A549 treated with Hydrocortisone at 1 μM for 4 hours (cell line): Measurements from ENCODE around the gene ATP6V1F. TPM values are rescaled to one million over a fixed set of nuclear protein-coding genes. Genes with fewer than 3 reads are reported as not detected.

Experiments used
- total RNA-seq: library from RNA; stranded (reverse); fragments of 200-300 nt; extraction: Qiagen RNA extraction; gene quantifications from 5 replicates; pipeline ENCODE4 v1.2.3, GENCODE V29; 2022

The ATP6V1F gene, protein sequence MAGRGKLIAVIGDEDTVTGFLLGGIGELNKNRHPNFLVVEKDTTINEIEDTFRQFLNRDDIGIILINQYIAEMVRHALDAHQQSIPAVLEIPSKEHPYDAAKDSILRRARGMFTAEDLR
- 228 to 266 TPM (median 243 TPM) in 5 replicates for total RNA-seq

DNA sequence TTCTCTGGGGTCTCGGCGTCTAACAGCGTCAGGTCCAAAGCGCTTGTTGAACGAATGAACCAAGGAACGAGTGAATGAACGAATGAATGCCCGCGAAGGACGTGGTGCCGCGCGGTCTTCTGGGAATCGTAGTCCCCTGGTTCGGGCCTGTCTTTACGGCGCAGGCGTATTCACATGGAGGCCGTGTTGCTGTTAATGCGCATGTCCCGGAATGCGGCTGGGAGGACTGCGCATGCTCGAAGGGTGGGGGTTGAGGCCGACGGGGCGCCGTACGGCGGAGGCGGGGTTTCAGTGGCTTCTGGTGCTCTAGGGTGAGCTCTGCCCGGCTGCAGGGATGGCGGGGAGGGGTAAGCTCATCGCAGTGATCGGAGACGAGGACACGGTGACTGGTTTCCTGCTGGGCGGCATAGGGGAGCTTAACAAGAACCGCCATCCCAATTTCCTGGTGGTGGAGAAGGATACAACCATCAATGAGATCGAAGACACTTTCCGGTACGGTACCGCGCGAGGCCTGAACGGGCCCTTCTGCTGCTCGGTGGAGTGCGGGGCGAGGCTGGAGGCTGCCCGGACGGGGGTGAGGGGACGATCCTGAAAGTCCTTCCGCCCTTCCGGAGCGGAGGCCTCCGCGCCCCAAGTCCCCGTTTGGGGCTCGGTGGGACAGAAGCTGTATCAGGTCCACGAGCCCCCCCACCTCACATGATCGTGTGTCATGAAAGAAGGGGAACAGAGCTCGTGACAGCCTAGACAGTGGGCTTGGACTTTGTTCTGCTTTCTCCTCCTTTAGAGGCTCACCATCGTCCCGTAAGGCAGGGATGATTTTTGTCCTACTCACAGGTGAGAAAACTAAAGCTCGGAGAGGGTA, at the start of gene ATP6V1F:
ATP6V1F (plus strand) TSS at position 286 of the 862 bp plus-strand sequence; CDS start at position 335, 49 bp downstream.

DNA sequence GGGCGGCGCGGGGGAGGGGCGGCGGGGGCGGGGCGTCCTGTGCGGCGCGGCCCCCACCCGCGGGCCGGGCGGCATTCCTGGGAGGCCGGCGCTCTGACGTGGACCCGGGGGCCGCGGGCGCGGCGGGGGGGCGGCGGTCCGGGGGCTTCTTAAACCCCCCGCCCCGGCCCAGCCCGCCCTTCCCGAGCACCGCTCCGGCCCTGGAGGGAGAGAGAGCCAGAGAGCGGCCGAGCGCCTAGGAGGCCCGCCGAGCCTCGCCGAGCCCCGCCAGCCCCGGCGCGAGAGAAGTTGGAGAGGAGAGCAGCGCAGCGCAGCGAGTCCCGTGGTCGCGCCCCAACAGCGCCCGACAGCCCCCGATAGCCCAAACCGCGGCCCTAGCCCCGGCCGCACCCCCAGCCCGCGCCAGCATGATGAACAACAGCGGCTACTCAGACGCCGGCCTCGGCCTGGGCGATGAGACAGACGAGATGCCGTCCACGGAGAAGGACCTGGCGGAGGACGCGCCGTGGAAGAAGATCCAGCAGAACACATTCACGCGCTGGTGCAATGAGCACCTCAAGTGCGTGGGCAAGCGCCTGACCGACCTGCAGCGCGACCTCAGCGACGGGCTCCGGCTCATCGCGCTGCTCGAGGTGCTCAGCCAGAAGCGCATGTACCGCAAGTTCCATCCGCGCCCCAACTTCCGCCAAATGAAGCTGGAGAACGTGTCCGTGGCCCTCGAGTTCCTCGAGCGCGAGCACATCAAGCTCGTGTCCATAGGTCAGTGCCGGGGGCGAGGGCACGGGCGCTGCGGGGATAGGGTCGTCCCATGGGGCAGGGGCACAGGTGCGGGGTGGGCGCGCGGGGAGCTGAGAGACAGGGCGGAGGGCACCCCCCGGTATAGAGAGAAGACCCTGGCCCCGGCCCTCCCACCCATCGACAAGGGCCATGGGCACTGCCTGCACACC, 32.2 kb upstream of the ATP6V1F start, which contains the start of gene FLNC:
FLNC (plus strand) TSS at position 176 of the 947 bp plus-strand sequence; CDS start at position 408, 232 bp downstream.

DNA sequence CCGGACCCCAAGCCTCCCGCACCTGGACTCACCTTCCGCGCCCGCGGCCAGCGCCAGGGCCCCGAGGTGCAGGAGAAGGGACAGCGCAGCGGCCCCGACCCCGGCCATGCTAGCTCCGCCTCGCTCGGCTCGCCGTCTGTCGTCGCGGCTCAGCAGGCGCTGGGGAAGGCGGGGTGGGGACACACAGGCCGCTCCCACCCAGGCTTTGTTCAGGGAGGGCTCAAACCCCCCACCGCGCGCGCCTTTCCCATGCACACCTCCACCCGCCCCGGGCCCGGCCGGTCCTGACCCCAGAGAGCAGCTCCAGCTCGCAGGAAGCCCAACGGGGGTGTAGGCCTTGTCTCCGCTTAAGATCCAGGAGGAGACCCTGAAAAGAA, 47.9 kb downstream of the ATP6V1F start, which contains the start of gene KCP:
KCP (minus strand) TSS at position 141 of the 377 bp plus-strand sequence; CDS start at position 108, 33 bp downstream.

Other genes with a start within 250 kb of the ATP6V1F start
- 0.38 to 0.72 TPM (median 0.60 TPM) in 5 replicates for gene GARIN1A, start 190.6 kb upstream of the ATP6V1F start, total RNA-seq
- 125 to 212 TPM (median 150 TPM) in 5 replicates for gene CALU, start 123.5 kb upstream of the ATP6V1F start, total RNA-seq
- gene OPN1SW, start 87.1 kb upstream of the ATP6V1F start, total RNA-seq: not detected in 5 replicates
- 1.5 to 2.5 TPM (median 2.2 TPM) in 5 replicates for gene CCDC136, start 70.9 kb upstream of the ATP6V1F start, total RNA-seq
- gene FLNC, start 32.5 kb upstream of the ATP6V1F start, total RNA-seq: 3.1 to 5.3 TPM (median 4.0 TPM) in 5 replicates
- 0.15 to 0.25 TPM (median 0.17 TPM) in 4 of 5 replicates, not detected in the other for gene KCP, start 47.9 kb downstream of the ATP6V1F start, total RNA-seq
- 12.2 to 17.8 TPM (median 15.2 TPM) in 5 replicates for gene IRF5, start 75.1 kb downstream of the ATP6V1F start, total RNA-seq
- 39.8 to 52.5 TPM (median 41.2 TPM) in 5 replicates for gene TNPO3, start 192.3 kb downstream of the ATP6V1F start, total RNA-seq